Measurements from ENCODE around the gene TECTA.
"Not testable (repeated sequence)": the region's sequence is repeated elsewhere in the genome, so short reads cannot be mapped to it uniquely, and the experiment has no call there.

TECTA gene

GRCh38 chr11:121095561-121095960, 5.5 kb upstream of the TECTA start:
- no peak for DNase-seq (ENCODE audit: low read depth)

GRCh38 chr11:121099364-121099763, 1.7 kb upstream of the TECTA start:
- no peak for DNase-seq (ENCODE audit: low read depth)

- no peak for DNase-seq (ENCODE audit: low read depth)
These were observed 1.2 kb upstream of the TECTA start for GRCh38 chr11:121099885-121100284.

GRCh38 chr11:121104312-121104762, 3.3 kb downstream of the TECTA start:
- DNase-seq (ENCODE audit: low read depth): no peak

GRCh38 chr11:121105063-121105480, 4.0 kb downstream of the TECTA start:
- DNase-seq (ENCODE audit: low read depth): no peak

GRCh38 chr11:121105481-121106195, 4.6 kb downstream of the TECTA start:
- no peak for DNase-seq (ENCODE audit: low read depth)

GRCh38 chr11:121106812-121107211, 5.8 kb downstream of the TECTA start:
- DNase-seq (ENCODE audit: low read depth): no peak

- no peak for DNase-seq (ENCODE audit: low read depth)
These were observed 7.4 kb downstream of the TECTA start for GRCh38 chr11:121108413-121108812.

GRCh38 chr11:121109471-121109870, 8.4 kb downstream of the TECTA start:
- no peak for DNase-seq (ENCODE audit: low read depth)

- no peak for DNase-seq (ENCODE audit: low read depth)
These were observed 9.0 kb downstream of the TECTA start for GRCh38 chr11:121109916-121110586.

- DNase-seq (ENCODE audit: low read depth): no peak
These were observed 10.1 kb downstream of the TECTA start for GRCh38 chr11:121110871-121111724.

GRCh38 chr11:121112498-121113455, 11.7 kb downstream of the TECTA start:
- DNase-seq (ENCODE audit: low read depth): no peak

GRCh38 chr11:121113611-121114010, 12.6 kb downstream of the TECTA start:
- DNase-seq (ENCODE audit: low read depth): no peak

- DNase-seq (ENCODE audit: low read depth): not testable (repeated sequence)
These were observed 14.0 kb downstream of the TECTA start for GRCh38 chr11:121115024-121115423.

GRCh38 chr11:121117788-121118187, 16.7 kb downstream of the TECTA start:
- no peak for DNase-seq (ENCODE audit: low read depth)

GRCh38 chr11:121119440-121119839, 18.4 kb downstream of the TECTA start:
- DNase-seq (ENCODE audit: low read depth): no peak

GRCh38 chr11:121122328-121122727, 21.3 kb downstream of the TECTA start:
- DNase-seq (ENCODE audit: low read depth): no peak

GRCh38 chr11:121123496-121124069, 22.5 kb downstream of the TECTA start:
- no peak for DNase-seq (ENCODE audit: low read depth)

GRCh38 chr11:121127809-121128208, 26.8 kb downstream of the TECTA start:
- DNase-seq (ENCODE audit: low read depth): no peak

- DNase-seq (ENCODE audit: low read depth): no peak
These were observed 28.6 kb downstream of the TECTA start for GRCh38 chr11:121129362-121130340.
